Ascending aorta (tissue), 2 donors: Measurements from ENCODE around the gene CCDC85A. TPM values are rescaled to one million over a fixed set of nuclear protein-coding genes. Genes with fewer than 3 reads are reported as not detected.

Experiments used
- DNase-seq, 2 donors: peaks; one replicate each; pipeline ENCODE4 v3.0.0-alpha.2; 2019; ENCODE audit warnings: low spot score in 2 of 2
- H3K27ac ChIP-seq, 2 donors: fragments of 200-600 bp; sonication (generic); one replicate each; pipeline ENCODE4 v1.5.1; 2016 to 2017; ENCODE audit warnings: mild to moderate bottlenecking in 1 of 2
- H3K27me3 ChIP-seq: fragments of 200-600 bp; sonication (generic); one replicate; pipeline ENCODE4 v1.5.1; 2017
- H3K36me3 ChIP-seq, 2 donors: fragments of 200-600 bp; sonication (generic); one replicate each; pipeline ENCODE4 v1.5.1; 2016
- H3K4me1 ChIP-seq, 2 donors: fragments of 200-600 bp; sonication (generic); one replicate each; pipeline ENCODE4 v1.5.1; 2016 to 2017; ENCODE audit warnings: mild to moderate bottlenecking in 1 of 2
- H3K4me3 ChIP-seq, 2 donors: fragments of 200-600 bp; sonication (generic); one replicate each; pipeline ENCODE4 v1.5.1; 2016 to 2017; ENCODE audit warnings: mild to moderate bottlenecking in 1 of 2
- H3K9me3 ChIP-seq, 2 donors: fragments of 200-600 bp; sonication (generic); one replicate each; pipeline ENCODE4 v1.5.1; 2016
- CTCF ChIP-seq, 3 experiments: fragments of 200-600 bp in 2 of 3; fragments of 450-650 bp in 1 of 3; sonication (generic) in 2 of 3; IDR thresholded peaks; one replicate each; pipeline ENCODE4 v1.5.1; 2016 to 2019; ENCODE audit warnings: antibody characterized with exemption in 3 of 3, mild to moderate bottlenecking in 1 of 3, moderate library complexity in 1 of 3
- intact Hi-C: fragments of 100-400 bp; cut with DNase I; formaldehyde crosslinking; loops from one replicate; pipeline ENCODE4 v1.15.1; 2023
- total RNA-seq: library from RNA; depleted of rRNA; stranded (reverse); fragments of >200 nt; gene quantifications from one replicate; pipeline ENCODE4 v1.1.0, GENCODE V29; 2016

Gene CCDC85A
- total RNA-seq, 1 donor from 2014 or later, result 15.0 TPM

GRCh38 chr2:56215911-56216310, 32.1 kb downstream of the CCDC85A start:
- no peak for DNase-seq
- Histone ChIP-seq H3K4me3 (no peak overlapping the region), H3K27me3 (no peaks in the 10 kb centered on the region), H3K9me3 (no peaks in the 10 kb centered on the region), H3K27ac (no peak overlapping the region), H3K4me1 (no peaks in the 10 kb centered on the region), H3K36me3 (no peaks in the 10 kb centered on the region)
- intact Hi-C loops, result no loop called here
- TF ChIP-seq CTCF (IDR thresholded peaks at IDR 0.05), result no peak

- Histone ChIP-seq H3K27me3 (no peaks in the 10 kb centered on the region), H3K4me1 (no peaks in the 10 kb centered on the region), H3K9me3 (no peaks in the 10 kb centered on the region), H3K4me3 (no peak overlapping the region), H3K27ac (no peak overlapping the region), H3K36me3 (no peaks in the 10 kb centered on the region)
- TF ChIP-seq CTCF (IDR thresholded peaks at IDR 0.05), result no peak
- intact Hi-C loops, result no loop called here
- no peak for DNase-seq
These were observed 33.3 kb downstream of the CCDC85A start for GRCh38 chr2:56217106-56217505.

GRCh38 chr2:56222481-56222880, 38.7 kb downstream of the CCDC85A start:
- H3K27me3 ChIP-seq, result no peaks in the 10 kb centered on the region
- no peak overlapping the region for H3K4me3 ChIP-seq
- TF ChIP-seq CTCF (IDR thresholded peaks at IDR 0.05), result no peak
- no peaks in the 10 kb centered on the region for H3K9me3 ChIP-seq
- intact Hi-C loops, result no loop called here
- H3K36me3 ChIP-seq, result no peaks in the 10 kb centered on the region
- no peaks in the 10 kb centered on the region for H3K4me1 ChIP-seq
- no peak overlapping the region for H3K27ac ChIP-seq
- no peak for DNase-seq

GRCh38 chr2:56224316-56224715, 40.5 kb downstream of the CCDC85A start:
- H3K4me3 ChIP-seq, result no peak overlapping the region
- H3K9me3 ChIP-seq, result no peaks in the 10 kb centered on the region
- H3K36me3 ChIP-seq, result no peaks in the 10 kb centered on the region
- no peak for TF ChIP-seq CTCF (IDR thresholded peaks at IDR 0.05)
- DNase-seq, result no peak
- H3K4me1 ChIP-seq, result no peaks in the 10 kb centered on the region
- no peak overlapping the region for H3K27ac ChIP-seq
- intact Hi-C loops, result no loop called here
- no peaks in the 10 kb centered on the region for H3K27me3 ChIP-seq

- H3K27ac ChIP-seq, result no peak overlapping the region
- H3K4me3 ChIP-seq, result no peak overlapping the region
- no peak for DNase-seq
- H3K4me1 ChIP-seq, result no peaks in the 10 kb centered on the region
- H3K9me3 ChIP-seq, result no peaks in the 10 kb centered on the region
- intact Hi-C loops, result no loop called here
- H3K36me3 ChIP-seq, result no peaks in the 10 kb centered on the region
- TF ChIP-seq CTCF (IDR thresholded peaks at IDR 0.05), result no peak
- no peaks in the 10 kb centered on the region for H3K27me3 ChIP-seq
These were observed 44.0 kb downstream of the CCDC85A start for GRCh38 chr2:56227811-56228210.

GRCh38 chr2:56229397-56230060, 45.7 kb downstream of the CCDC85A start:
- Histone ChIP-seq H3K4me3 (no peak overlapping the region), H3K36me3 (no peaks in the 10 kb centered on the region), H3K27ac (no peak overlapping the region), H3K9me3 (no peaks in the 10 kb centered on the region), H3K27me3 (no peaks in the 10 kb centered on the region), H3K4me1 (no peaks in the 10 kb centered on the region)
- no peak for DNase-seq
- no peak for TF ChIP-seq CTCF (IDR thresholded peaks at IDR 0.05)
- intact Hi-C loops, result no loop called here
